Ovary (tissue), 3 donors: ENCODE results near the gene CHST13.

ENCODE experiments used
- CTCF ChIP-seq, 3 donors: fragments of 450-650 bp in 2 of 3; fragments of 200-600 bp in 1 of 3; IDR thresholded peaks; one replicate each; pipeline versions ENCODE4 v1.5.1 to v1.8.0; 2016 to 2022; ENCODE audit warnings: antibody characterized with exemption in 3 of 3, mild to moderate bottlenecking in 1 of 3
- EP300 ChIP-seq: sonication (generic); formaldehyde crosslinking; IDR thresholded peaks from one replicate; pipeline ENCODE4 v1.6.1; 2017; ENCODE audit warnings: antibody characterized with exemption
- POLR2A ChIP-seq: fragments of 450-650 bp; IDR thresholded peaks from one replicate; pipeline ENCODE4 v1.6.1; 2017; ENCODE audit warnings: antibody characterized with exemption, mild to moderate bottlenecking, moderate library complexity
- donor health status: DM: no; HTN: no; CAD: no.

GRCh38 chr3:126538316-126538715, 14.4 kb downstream of the CHST13 start:
- no peak for TF ChIP-seq CTCF (IDR thresholded peaks at IDR 0.05)
- TF ChIP-seq POLR2A = no peak
- no peak for TF ChIP-seq EP300
